Measurements from ENCODE around the gene SH3PXD2B.

SH3PXD2B gene

DNA sequence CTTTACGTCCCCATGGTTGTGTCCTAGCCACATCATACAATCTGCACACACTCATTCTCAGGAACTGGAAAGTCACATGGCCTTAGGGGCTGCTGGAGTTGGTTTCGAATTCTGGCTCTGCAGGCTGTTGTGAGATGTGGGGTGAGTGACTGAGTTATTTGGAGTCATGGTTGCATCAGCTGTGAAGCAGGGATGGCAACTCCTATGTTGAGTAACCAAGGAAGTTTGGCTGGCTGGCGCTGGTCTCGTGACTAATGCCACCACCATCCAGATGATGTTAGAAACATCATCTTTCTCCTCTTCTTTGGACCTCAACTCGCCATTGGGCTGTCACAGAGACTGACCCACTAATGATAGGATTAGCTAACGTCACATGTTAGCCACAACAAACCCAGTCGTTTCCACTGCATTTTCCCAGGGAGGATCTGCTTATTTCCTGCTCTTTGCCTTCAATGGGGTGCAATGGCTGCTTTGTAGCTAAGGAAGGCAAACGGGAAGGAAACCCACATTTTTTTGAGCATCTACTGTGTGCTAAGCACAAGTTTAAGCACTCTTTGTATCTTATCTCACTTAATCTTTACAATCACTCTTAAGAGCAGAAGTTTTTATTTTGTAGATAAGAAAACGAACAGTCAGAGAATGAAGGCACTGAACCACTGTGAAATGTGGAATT, 92.6 kb downstream of the SH3PXD2B start:
- H3K36me3 ChIP-seq (ENCODE audit: insufficient read depth, low read length), result no peaks in the 10 kb centered on the region
- H3K4me1 ChIP-seq (ENCODE audit: insufficient read depth, low read length, severe bottlenecking), result peaks cover 9% of the 10 kb centered on the region
- no peaks in the 10 kb centered on the region for H4K20me1 ChIP-seq (ENCODE audit: insufficient read depth, low read length)
- H3K9me2 ChIP-seq (ENCODE audit: low read depth, low read length), result no peaks in the 10 kb centered on the region
- TF ChIP-seq, protein P1, sequence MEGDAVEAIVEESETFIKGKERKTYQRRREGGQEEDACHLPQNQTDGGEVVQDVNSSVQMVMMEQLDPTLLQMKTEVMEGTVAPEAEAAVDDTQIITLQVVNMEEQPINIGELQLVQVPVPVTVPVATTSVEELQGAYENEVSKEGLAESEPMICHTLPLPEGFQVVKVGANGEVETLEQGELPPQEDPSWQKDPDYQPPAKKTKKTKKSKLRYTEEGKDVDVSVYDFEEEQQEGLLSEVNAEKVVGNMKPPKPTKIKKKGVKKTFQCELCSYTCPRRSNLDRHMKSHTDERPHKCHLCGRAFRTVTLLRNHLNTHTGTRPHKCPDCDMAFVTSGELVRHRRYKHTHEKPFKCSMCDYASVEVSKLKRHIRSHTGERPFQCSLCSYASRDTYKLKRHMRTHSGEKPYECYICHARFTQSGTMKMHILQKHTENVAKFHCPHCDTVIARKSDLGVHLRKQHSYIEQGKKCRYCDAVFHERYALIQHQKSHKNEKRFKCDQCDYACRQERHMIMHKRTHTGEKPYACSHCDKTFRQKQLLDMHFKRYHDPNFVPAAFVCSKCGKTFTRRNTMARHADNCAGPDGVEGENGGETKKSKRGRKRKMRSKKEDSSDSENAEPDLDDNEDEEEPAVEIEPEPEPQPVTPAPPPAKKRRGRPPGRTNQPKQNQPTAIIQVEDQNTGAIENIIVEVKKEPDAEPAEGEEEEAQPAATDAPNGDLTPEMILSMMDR (IDR thresholded peaks at IDR 0.05; ENCODE audit: low read length), result no peak
- no peak for TF ChIP-seq EZH2 (IDR thresholded peaks at IDR 0.05; ENCODE audit: borderline replicate concordance, low read length)
- 0 out of 2 replicates have a peak, but pooled peaks cover 5% of the 10 kb centered on the region for H3K27me3 ChIP-seq (ENCODE audit: insufficient read depth, low read length)
- H2AFZ ChIP-seq (ENCODE audit: low read length), result no peak overlapping the region
- no peak overlapping the region for H3K4me3 ChIP-seq (ENCODE audit: low read depth, low read length, poor library complexity, severe bottlenecking)
- no peaks in the 10 kb centered on the region for H3K79me2 ChIP-seq (ENCODE audit: insufficient read depth, low read length)
- H3K9me3 ChIP-seq (ENCODE audit: low read length), result no peaks in the 10 kb centered on the region
- no peak overlapping the region for H3K27ac ChIP-seq (ENCODE audit: low read depth, low read length, poor library complexity, severe bottlenecking)
- no peak overlapping the region for H3K4me2 ChIP-seq (ENCODE audit: low read length)
- no peaks in the 10 kb centered on the region for H3F3A ChIP-seq (ENCODE audit: insufficient read depth, low read length)
- H3K9ac ChIP-seq (ENCODE audit: low read length), result no peak overlapping the region

DNA sequence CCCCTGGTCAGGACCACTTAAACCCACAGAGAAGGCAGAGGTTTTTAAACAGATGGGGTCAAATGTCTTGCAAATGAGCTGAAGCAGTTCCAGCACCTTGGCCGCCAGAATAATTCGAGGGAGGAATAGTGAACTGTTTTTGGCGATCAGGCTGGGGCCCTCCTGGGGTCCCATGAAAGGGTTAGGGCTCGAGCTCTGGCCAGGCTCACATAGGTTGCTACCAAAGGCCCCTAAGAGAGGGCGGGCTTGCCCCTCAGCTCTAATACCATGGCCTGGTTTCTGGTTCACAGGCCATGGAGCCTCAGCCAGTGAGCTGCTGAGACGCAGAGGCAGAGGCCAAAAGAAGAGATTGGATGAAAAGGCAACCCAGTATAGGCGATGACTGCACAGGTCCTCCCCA, 96.0 kb downstream of the SH3PXD2B start:
- Histone ChIP-seq H3K4me3 (ENCODE audit: low read depth, low read length, poor library complexity, severe bottlenecking) (no peak overlapping the region), H4K20me1 (ENCODE audit: insufficient read depth, low read length) (no peaks in the 10 kb centered on the region), H3F3A (ENCODE audit: insufficient read depth, low read length) (no peaks in the 10 kb centered on the region), H3K36me3 (ENCODE audit: insufficient read depth, low read length) (no peaks in the 10 kb centered on the region), H2AFZ (ENCODE audit: low read length) (no peak overlapping the region), H3K27ac (ENCODE audit: low read depth, low read length, poor library complexity, severe bottlenecking) (no peak overlapping the region), H3K4me1 (ENCODE audit: insufficient read depth, low read length, severe bottlenecking) (no peaks in the 10 kb centered on the region), H3K9me3 (ENCODE audit: low read length) (no peaks in the 10 kb centered on the region), H3K79me2 (ENCODE audit: insufficient read depth, low read length) (no peaks in the 10 kb centered on the region), H3K27me3 (ENCODE audit: insufficient read depth, low read length) (peaks cover 9% of the 10 kb centered on the region; the same call in 1 of the 2 replicates), H3K4me2 (ENCODE audit: low read length) (no peak overlapping the region), H3K9me2 (ENCODE audit: low read depth, low read length) (no peaks in the 10 kb centered on the region), H3K9ac (ENCODE audit: low read length) (no peak overlapping the region)
- TF ChIP-seq EZH2 (IDR thresholded peaks at IDR 0.05; ENCODE audit: borderline replicate concordance, low read length), result no peak
- TF ChIP-seq, protein P1 (IDR thresholded peaks at IDR 0.05; ENCODE audit: low read length), result no peak

DNA sequence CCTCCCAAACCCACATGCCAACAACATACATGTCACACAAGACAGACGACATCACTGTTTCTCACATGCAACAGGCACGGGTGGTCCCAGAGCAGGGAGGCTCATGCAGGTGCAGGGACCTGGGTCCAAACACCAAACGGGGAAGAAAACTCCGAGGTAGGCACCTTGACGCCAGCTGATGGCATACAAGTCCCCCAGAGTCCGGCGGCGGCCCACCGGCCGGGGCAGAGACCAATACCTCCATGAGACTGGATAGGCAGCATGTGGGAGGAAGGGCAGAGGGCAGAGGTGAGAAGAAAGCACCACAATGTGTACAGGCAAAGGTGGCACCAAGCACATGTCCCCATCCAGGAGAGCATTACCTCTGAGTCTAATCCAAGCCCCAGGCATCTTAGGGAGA, 97.8 kb downstream of the SH3PXD2B start:
- Histone ChIP-seq H2AFZ (ENCODE audit: low read length) (no peak overlapping the region), H3K9me2 (ENCODE audit: low read depth, low read length) (no peaks in the 10 kb centered on the region), H3K36me3 (ENCODE audit: insufficient read depth, low read length) (no peaks in the 10 kb centered on the region), H4K20me1 (ENCODE audit: insufficient read depth, low read length) (no peaks in the 10 kb centered on the region), H3F3A (ENCODE audit: insufficient read depth, low read length) (no peaks in the 10 kb centered on the region), H3K27me3 (ENCODE audit: insufficient read depth, low read length) (peaks cover 9% of the 10 kb centered on the region; the same call in 1 of the 2 replicates), H3K4me3 (ENCODE audit: low read depth, low read length, poor library complexity, severe bottlenecking) (no peak overlapping the region), H3K9ac (ENCODE audit: low read length) (no peak overlapping the region), H3K4me2 (ENCODE audit: low read length) (no peak overlapping the region), H3K79me2 (ENCODE audit: insufficient read depth, low read length) (no peaks in the 10 kb centered on the region), H3K9me3 (ENCODE audit: low read length) (no peaks in the 10 kb centered on the region), H3K4me1 (ENCODE audit: insufficient read depth, low read length, severe bottlenecking) (no peaks in the 10 kb centered on the region), H3K27ac (ENCODE audit: low read depth, low read length, poor library complexity, severe bottlenecking) (no peak overlapping the region)
- TF ChIP-seq, protein P1 (IDR thresholded peaks at IDR 0.05; ENCODE audit: low read length), result no peak
- TF ChIP-seq EZH2 (IDR thresholded peaks at IDR 0.05; ENCODE audit: borderline replicate concordance, low read length), result no peak

Data from OCI-LY1 (cell line).